ENCODE measurements around the gene POLR2E. TPM values are rescaled to one million over a fixed set of nuclear protein-coding genes. Genes with fewer than 3 reads are reported as not detected.
"Not testable (repeated sequence)": the region's sequence is repeated elsewhere in the genome, so short reads cannot be mapped to it uniquely, and the experiment has no call there.

POLR2E gene
- total RNA-seq, 2 donors from 2014 or later: 176 to 179 TPM

GRCh38 chr19:1122021-1122971, 27.1 kb upstream of the POLR2E start:
- ATAC-seq (replicated peaks in 1 of 2) (no peak), DNase-seq (no peak)
- H3K27me3 Mint-ChIP-seq (ENCODE audit: low read depth): no peaks in the 10 kb centered on the region
- H3K4me1 Mint-ChIP-seq (ENCODE audit: low read depth): peaks cover 12% of the 10 kb centered on the region
- H3K4me3 Mint-ChIP-seq: no peak overlapping the region
- no peaks in the 10 kb centered on the region for H3K9me3 Mint-ChIP-seq
- H3K27ac Mint-ChIP-seq: no peak overlapping the region
- peaks cover 7 to 22% of the 10 kb centered on the region in 2 donors for H3K36me3 Mint-ChIP-seq (ENCODE audit: insufficient read depth in 2 of 2)

DNA sequence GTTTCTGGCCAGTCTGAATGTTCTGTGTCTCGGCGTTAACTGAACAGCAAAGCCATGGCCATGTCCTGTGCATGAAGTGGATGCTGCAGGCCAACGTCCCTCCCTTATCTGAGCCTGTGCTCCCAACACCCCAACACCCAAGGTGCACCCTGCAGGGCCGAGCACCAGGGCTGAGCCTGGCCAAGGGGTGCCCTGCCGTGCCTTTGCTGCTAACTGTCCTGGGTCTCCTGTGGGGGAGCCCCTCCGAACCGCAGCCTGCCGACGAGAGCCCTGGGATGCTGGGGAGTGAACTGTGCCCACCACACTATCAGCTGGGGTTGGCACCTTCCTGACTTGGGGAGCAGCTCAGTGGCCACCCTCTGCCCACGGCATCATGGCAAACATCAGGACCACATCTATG, 26.2 kb upstream of the POLR2E start:
- Mint-ChIP-seq H3K4me3 (no peak overlapping the region), H3K36me3 (ENCODE audit: insufficient read depth in 2 of 2) (peaks cover 7 to 19% of the 10 kb centered on the region in 2 donors), H3K9me3 (no peaks in the 10 kb centered on the region), H3K27me3 (ENCODE audit: low read depth) (no peaks in the 10 kb centered on the region), H3K27ac (no peak overlapping the region), H3K4me1 (ENCODE audit: low read depth) (peaks cover 5% of the 10 kb centered on the region)
- DNase-seq: no peak
- ATAC-seq (replicated peaks in 1 of 2): no peak

DNA sequence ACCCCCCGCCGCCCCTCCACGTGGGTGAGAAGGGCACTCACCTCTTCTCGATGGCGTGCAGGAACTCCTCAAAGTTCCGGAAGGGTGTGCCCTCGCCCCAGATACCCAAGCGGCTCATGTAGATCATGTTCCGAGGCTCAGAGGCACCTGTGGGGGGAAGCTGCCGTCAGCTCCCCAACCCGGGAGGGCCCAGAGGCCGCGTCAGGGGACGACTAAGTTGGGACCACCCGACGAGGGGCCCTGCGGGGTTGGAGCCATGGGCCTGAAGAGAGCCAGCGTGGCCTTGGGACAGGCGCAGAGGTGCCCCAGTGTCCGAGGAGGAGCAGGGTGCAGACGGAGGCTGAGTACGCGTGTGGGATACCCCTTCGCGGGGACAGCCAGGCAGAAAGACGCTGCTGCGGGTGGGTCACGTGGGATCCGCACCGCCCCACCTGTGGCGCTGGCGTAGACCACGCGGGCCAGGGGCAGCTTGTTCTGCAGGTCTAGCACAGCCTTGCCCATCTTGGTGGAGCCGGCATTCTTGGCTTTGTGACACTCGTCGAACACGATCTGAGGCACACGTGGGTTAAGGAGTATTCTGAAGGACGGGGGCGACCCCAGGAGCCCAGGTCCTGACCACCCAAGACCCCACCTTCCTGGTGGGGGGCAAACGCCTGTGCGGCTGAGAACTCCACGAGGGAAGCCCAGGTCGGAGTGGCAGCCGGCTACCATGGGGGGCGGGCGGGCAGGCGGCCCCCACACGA, 24.5 kb upstream of the POLR2E start:
- Mint-ChIP-seq H3K4me1 (ENCODE audit: low read depth) (no peaks in the 10 kb centered on the region), H3K36me3 (ENCODE audit: insufficient read depth in 2 of 2) (peaks cover 7 to 14% of the 10 kb centered on the region in 2 donors), H3K9me3 (no peaks in the 10 kb centered on the region), H3K27me3 (ENCODE audit: low read depth) (no peaks in the 10 kb centered on the region), H3K4me3 (no peak overlapping the region), H3K27ac (no peak overlapping the region)
- ATAC-seq (replicated peaks in 1 of 2): no peak
- DNase-seq: no peak

DNA sequence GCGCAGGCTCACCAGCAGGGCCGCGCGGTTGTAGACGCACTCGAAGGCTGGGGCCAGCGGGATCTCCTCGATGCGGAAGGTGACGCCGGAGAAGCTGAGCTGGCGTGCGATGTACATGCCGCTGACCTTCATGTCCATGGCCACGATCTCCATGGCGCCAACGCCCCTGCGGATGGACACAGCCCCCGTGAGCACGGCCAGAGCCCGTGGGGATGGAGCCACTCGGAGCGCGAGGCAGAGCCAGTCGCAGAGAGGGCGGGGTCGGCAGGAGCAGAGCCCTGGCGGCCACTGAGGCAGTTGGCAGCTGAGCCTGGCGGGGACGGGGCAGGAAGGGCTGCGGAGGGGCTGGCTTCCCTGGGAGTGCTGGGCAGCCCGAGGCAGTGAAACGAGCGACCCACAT, 23.8 kb upstream of the POLR2E start:
- no peak overlapping the region for H3K27ac Mint-ChIP-seq
- no peaks in the 10 kb centered on the region for H3K4me1 Mint-ChIP-seq (ENCODE audit: low read depth)
- peaks cover 7 to 12% of the 10 kb centered on the region in 2 donors for H3K36me3 Mint-ChIP-seq (ENCODE audit: insufficient read depth in 2 of 2)
- H3K9me3 Mint-ChIP-seq: no peaks in the 10 kb centered on the region
- ATAC-seq (replicated peaks in 1 of 2) (no peak), DNase-seq (no peak)
- H3K4me3 Mint-ChIP-seq: no peak overlapping the region
- H3K27me3 Mint-ChIP-seq (ENCODE audit: low read depth): no peaks in the 10 kb centered on the region

DNA sequence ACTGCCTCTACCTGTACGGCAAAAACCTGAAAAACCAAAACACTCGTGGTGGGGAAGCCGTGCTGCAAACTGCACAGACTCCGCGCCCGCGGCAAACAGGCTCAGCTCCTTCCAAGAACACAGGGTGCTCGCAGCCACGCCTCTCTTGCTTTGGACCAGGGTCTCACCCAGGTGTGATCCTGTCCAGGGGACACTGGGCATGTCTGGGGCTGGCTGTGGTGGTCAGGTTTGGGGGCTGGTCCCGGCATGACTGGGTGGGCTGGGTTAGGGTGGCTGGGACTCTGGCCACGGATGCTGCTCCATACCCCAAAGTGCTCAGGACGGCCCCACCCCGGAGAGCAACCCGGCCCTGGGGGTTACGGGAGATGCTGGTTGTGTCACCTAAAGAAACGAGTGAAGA, 22.5 kb upstream of the POLR2E start:
- H3K4me3 Mint-ChIP-seq: no peak overlapping the region
- DNase-seq: no peak
- no peaks in the 10 kb centered on the region for H3K4me1 Mint-ChIP-seq (ENCODE audit: low read depth)
- H3K27me3 Mint-ChIP-seq (ENCODE audit: low read depth): no peaks in the 10 kb centered on the region
- no peak for ATAC-seq (replicated peaks in 1 of 2)
- no peak overlapping the region for H3K27ac Mint-ChIP-seq
- H3K36me3 Mint-ChIP-seq (ENCODE audit: insufficient read depth in 2 of 2): peaks cover 4 to 14% of the 10 kb centered on the region in 2 donors
- H3K9me3 Mint-ChIP-seq: no peaks in the 10 kb centered on the region

- DNase-seq: no peak
- Mint-ChIP-seq H3K27ac (no peak overlapping the region), H3K27me3 (ENCODE audit: low read depth) (no peaks in the 10 kb centered on the region), H3K4me3 (no peak overlapping the region), H3K36me3 (ENCODE audit: insufficient read depth in 2 of 2) (peaks cover 4 to 14% of the 10 kb centered on the region in 2 donors), H3K9me3 (no peaks in the 10 kb centered on the region), H3K4me1 (ENCODE audit: low read depth) (no peaks in the 10 kb centered on the region)
- ATAC-seq (replicated peaks in 1 of 2): no peak
Measured at GRCh38 chr19:1116726-1117581, 21.8 kb upstream of the POLR2E start.

GRCh38 chr19:1115646-1116420, 20.7 kb upstream of the POLR2E start:
- H3K27me3 Mint-ChIP-seq (ENCODE audit: low read depth): no peaks in the 10 kb centered on the region
- no peak overlapping the region for H3K27ac Mint-ChIP-seq
- ATAC-seq (replicated peaks in 1 of 2) (no peak), DNase-seq (no peak)
- H3K9me3 Mint-ChIP-seq: no peaks in the 10 kb centered on the region
- no peaks in the 10 kb centered on the region for H3K4me1 Mint-ChIP-seq (ENCODE audit: low read depth)
- no peak overlapping the region for H3K4me3 Mint-ChIP-seq
- H3K36me3 Mint-ChIP-seq (ENCODE audit: insufficient read depth in 2 of 2): peaks cover 0 to 8% of the 10 kb centered on the region in 2 donors

GRCh38 chr19:1114728-1115127, 19.6 kb upstream of the POLR2E start:
- not testable (repeated sequence) for H3K9me3 Mint-ChIP-seq; H3K27me3 Mint-ChIP-seq (ENCODE audit: low read depth); H3K4me1 Mint-ChIP-seq (ENCODE audit: low read depth); ATAC-seq (replicated peaks in 1 of 2); H3K36me3 Mint-ChIP-seq (ENCODE audit: insufficient read depth in 2 of 2); H3K27ac Mint-ChIP-seq; DNase-seq; H3K4me3 Mint-ChIP-seq

DNA sequence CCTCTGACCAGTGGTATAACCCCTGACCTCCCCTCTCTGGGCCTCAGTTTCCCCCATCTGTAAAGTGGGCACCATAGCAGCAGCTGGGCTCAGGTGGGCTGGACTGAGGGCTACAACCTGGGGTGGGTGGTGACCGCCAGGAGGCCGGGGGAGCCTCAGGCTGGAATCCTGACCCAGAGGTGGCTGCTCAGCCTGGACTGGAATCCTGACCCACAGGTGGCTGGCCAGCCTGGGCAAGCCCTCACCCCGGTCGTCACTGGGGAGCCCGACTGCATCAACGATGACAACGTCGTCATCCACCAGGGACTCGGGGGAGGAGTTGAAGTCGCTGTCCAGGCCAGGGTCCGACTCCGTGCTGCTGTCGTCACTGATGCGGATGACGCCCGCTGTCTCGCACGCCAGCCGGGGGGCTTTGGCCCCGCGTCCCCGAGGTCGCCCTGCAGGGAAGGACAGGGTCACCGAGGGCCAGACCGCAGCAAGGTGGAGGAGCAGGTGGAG, 18.9 kb upstream of the POLR2E start:
- Mint-ChIP-seq H3K4me3 (no peak overlapping the region), H3K9me3 (no peaks in the 10 kb centered on the region), H3K27ac (no peak overlapping the region), H3K27me3 (ENCODE audit: low read depth) (no peaks in the 10 kb centered on the region), H3K36me3 (ENCODE audit: insufficient read depth in 2 of 2) (peaks cover 0 to 8% of the 10 kb centered on the region in 2 donors), H3K4me1 (ENCODE audit: low read depth) (no peaks in the 10 kb centered on the region)
- ATAC-seq (replicated peaks in 1 of 2) (no peak), DNase-seq (no peak)

DNA sequence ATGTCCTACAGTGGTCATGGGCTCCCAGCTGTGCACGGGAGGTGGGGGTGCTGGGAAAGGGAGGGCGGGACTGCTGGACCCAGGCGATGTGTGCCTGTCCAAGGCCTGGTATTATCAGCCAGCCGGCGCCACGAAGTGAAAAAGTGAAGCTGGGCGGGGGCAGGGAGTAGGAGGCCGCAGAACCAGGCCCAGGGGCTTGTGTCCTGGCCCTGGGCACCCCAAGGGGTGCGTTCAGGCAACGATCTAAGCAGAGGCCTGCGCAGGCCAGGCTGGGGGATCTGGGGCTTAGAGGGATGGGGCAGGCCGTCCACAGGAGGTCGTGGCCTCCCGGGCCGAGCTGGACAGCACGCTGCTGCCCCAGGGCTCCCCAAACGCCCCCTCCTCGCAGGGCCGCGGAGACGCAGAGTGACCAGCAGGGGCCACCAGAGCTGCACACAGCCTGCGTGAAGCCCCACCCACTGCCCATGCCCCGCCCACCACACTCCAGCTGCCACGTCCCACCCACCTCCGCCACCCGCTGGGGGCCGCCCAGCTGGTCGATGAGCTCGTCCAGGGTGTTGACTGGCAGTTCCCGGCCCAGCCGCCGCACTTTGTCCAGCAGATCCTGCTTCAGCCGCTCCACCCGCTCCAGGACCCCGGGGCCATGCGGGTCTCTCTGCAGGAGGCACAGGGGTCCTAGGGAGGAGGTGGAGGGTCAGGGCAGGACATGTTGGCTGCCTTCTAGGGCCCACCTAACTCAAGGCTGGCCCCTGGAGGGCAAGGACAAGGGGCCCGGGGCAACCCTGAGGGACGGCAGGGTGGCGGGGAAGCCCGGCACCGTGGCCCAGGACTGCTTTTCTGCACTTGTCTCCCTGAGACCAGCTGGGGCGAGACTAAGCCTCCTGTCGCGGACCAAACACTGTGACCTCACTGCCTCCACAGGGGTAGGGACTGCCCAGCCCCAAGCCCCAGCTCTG, 18.1 kb upstream of the POLR2E start:
- peaks cover 0 to 5% of the 10 kb centered on the region in 2 donors for H3K36me3 Mint-ChIP-seq (ENCODE audit: insufficient read depth in 2 of 2)
- DNase-seq: peak; percentile 87 to 90
- no peaks in the 10 kb centered on the region for H3K9me3 Mint-ChIP-seq
- no peaks in the 10 kb centered on the region for H3K27me3 Mint-ChIP-seq (ENCODE audit: low read depth)
- no peak overlapping the region for H3K27ac Mint-ChIP-seq
- H3K4me1 Mint-ChIP-seq (ENCODE audit: low read depth): no peaks in the 10 kb centered on the region
- H3K4me3 Mint-ChIP-seq: no peak overlapping the region
- ATAC-seq (replicated peaks in 1 of 2): peak; percentile 78 to 83

GRCh38 chr19:1112268-1113029, 17.3 kb upstream of the POLR2E start:
- Mint-ChIP-seq H3K36me3 (ENCODE audit: insufficient read depth in 2 of 2) (peaks cover 0 to 2% of the 10 kb centered on the region in 2 donors), H3K27ac (no peak overlapping the region), H3K27me3 (ENCODE audit: low read depth) (no peaks in the 10 kb centered on the region), H3K4me3 (no peak overlapping the region), H3K9me3 (no peaks in the 10 kb centered on the region), H3K4me1 (ENCODE audit: low read depth) (no peaks in the 10 kb centered on the region)
- no peak for DNase-seq
- no peak for ATAC-seq (replicated peaks in 1 of 2)
